NT2/D1 (cell line): ENCODE results near the gene CDH16.

Experiments used
- YY1 ChIP-seq: IDR thresholded peaks from 2 replicates; pipeline ENCODE4 v1.6.1; 2011; ENCODE audit not compliant: insufficient read length, insufficient read depth
- ZNF274 ChIP-seq: IDR thresholded peaks from 2 replicates; pipeline ENCODE4 v1.6.1; 2011; ENCODE audit warnings: mild to moderate bottlenecking, low read depth, low read length

DNA sequence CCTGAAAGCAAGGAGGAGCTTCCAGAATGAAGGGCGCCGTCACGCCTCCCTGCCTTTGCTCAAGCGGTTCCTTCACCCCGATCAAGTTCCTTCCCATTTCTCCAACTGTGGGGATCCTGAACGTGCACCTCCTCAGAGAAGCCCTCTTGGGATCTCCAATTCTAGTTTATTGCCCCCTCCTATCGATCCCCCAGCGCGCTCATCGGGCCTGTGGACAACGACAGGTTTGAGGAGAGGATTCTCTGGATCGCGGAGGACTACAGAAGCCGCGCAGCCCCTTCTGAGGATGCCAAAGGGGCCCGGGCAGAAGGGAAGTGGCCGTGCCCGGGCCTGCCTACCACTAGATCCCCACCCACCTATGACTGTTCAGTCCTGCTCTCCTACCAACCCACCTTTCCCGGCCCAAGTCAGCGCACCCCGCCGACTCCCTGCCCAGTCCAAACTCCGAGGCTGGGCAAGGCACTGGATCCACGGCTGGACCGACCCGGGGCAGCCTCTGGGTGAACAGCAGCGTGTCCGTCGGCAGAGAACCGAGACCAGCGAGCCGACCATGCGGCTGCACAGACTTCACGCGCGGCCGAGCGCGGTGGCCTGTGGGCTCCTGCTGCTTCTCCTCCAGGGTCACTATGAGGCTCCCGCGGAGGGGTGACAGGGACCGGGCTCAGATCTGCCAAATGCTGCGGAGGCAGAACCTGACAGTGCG, 29.6 kb upstream of the CDH16 start:
- TF ChIP-seq ZNF274 (no peak), YY1 (no peak)
